WTC11 (cell line): ENCODE data around the gene DEDD2. TPM values are rescaled to one million over a fixed set of nuclear protein-coding genes. Genes with fewer than 3 reads are reported as not detected.

Experiments
- ATAC-seq: fragments of 200-7000 bp; cut with Tn5 transposase; 2 replicates; pipeline ENCODE4 v1.10.0; 2021; ENCODE audit warnings: mild to moderate bottlenecking, moderate library complexity
- CTCF ChIA-PET: fragments of 300-600 bp; sonication (Branson Sonifier 250); formaldehyde crosslinking; loops from one replicate; lab custom pipeline; 2021; ENCODE audit warnings: antibody characterized with exemption; lab: Charles Lee
- POLR2A ChIA-PET: fragments of 350-600 bp; sonication (Branson Sonifier 250); formaldehyde crosslinking; loops from one replicate; lab custom pipeline; 2021; ENCODE audit warnings: antibody characterized with exemption; lab: Charles Lee
- DNase-seq: peaks from one replicate; pipeline ENCODE4 v3.0.0; 2021; ENCODE audit warnings: low spot score
- H3K27ac Mint-ChIP-seq: 2 replicates; pipeline ENCODE4 v1.8.0; 2021; ENCODE audit warnings: mixed read lengths
- H3K27me3 Mint-ChIP-seq: 2 replicates; pipeline ENCODE4 v1.8.0; 2021; ENCODE audit warnings: low read depth, mild to moderate bottlenecking, moderate library complexity, mixed read lengths
- H3K36me3 Mint-ChIP-seq: 2 replicates; pipeline ENCODE4 v1.8.0; 2021; ENCODE audit warnings: mixed read lengths
- H3K4me1 Mint-ChIP-seq: 2 replicates; pipeline ENCODE4 v1.8.0; 2022; ENCODE audit warnings: mixed read lengths
- H3K4me3 Mint-ChIP-seq: 2 replicates; pipeline ENCODE4 v1.8.0; 2021; ENCODE audit warnings: mild to moderate bottlenecking, moderate library complexity, mixed read lengths
- H3K9me3 Mint-ChIP-seq: 2 replicates; pipeline ENCODE4 v1.8.0; 2021; ENCODE audit warnings: mixed read lengths
- ATF6 ChIP-seq: sonication (generic); formaldehyde crosslinking; IDR thresholded peaks from 2 replicates; pipeline ENCODE4 v1.8.1; 2023; ENCODE audit warnings: mild to moderate bottlenecking, missing genetic modification reagents
- CDX4 ChIP-seq: fragments of 250-450 bp; sonication (Bioruptor Pico); IDR thresholded peaks from 2 replicates; pipeline ENCODE4 v1.9.0; 2021; ENCODE audit warnings: moderate library complexity, mild to moderate bottlenecking, inconsistent platforms, borderline replicate concordance
- CREB1 ChIP-seq: sonication (generic); formaldehyde crosslinking; IDR thresholded peaks from 2 replicates; pipeline ENCODE4 v1.8.0; 2023; ENCODE audit warnings: mild to moderate bottlenecking, missing genetic modification reagents
- E2F4 ChIP-seq: sonication (generic); formaldehyde crosslinking; IDR thresholded peaks from 2 replicates; pipeline ENCODE4 v1.8.1; 2022; ENCODE audit warnings: low read depth, mild to moderate bottlenecking, moderate library complexity, missing genetic modification reagents, borderline replicate concordance
- ERG ChIP-seq: fragments of 250-450 bp; sonication (Bioruptor Pico); IDR thresholded peaks from 2 replicates; pipeline ENCODE4 v1.8.0; 2021; ENCODE audit warnings: mild to moderate bottlenecking
- GRHL2 ChIP-seq: fragments of 250-450 bp; sonication (Bioruptor Pico); IDR thresholded peaks from 2 replicates; pipeline ENCODE4 v1.8.0; 2022; ENCODE audit warnings: mild to moderate bottlenecking, moderate library complexity; ENCODE audit not compliant: insufficient replicate concordance, severe bottlenecking
- HMGA2 ChIP-seq: fragments of 250-450 bp; sonication (Bioruptor Pico); IDR thresholded peaks from 2 replicates; pipeline ENCODE4 v1.4.0; 2021; ENCODE audit warnings: mild to moderate bottlenecking, moderate library complexity
- IRF1 ChIP-seq: sonication (generic); formaldehyde crosslinking; IDR thresholded peaks from 2 replicates; pipeline ENCODE4 v1.8.0; 2023; ENCODE audit warnings: missing genetic modification reagents
- MLX ChIP-seq: sonication (generic); formaldehyde crosslinking; IDR thresholded peaks from 2 replicates; pipeline ENCODE4 v1.8.1; 2023; ENCODE audit warnings: mild to moderate bottlenecking, missing genetic modification reagents, moderate library complexity
- MYBL2 ChIP-seq: sonication (generic); formaldehyde crosslinking; IDR thresholded peaks from 2 replicates; pipeline ENCODE4 v1.8.1; 2023; ENCODE audit warnings: mild to moderate bottlenecking, moderate library complexity, missing genetic modification reagents
- PRRX2 ChIP-seq: fragments of 250-450 bp; sonication (Bioruptor Pico); IDR thresholded peaks from 2 replicates; pipeline ENCODE4 v1.8.0; 2021; ENCODE audit warnings: mild to moderate bottlenecking
- SMAD3 ChIP-seq: sonication (generic); formaldehyde crosslinking; IDR thresholded peaks from 2 replicates; pipeline ENCODE4 v1.8.0; 2022; ENCODE audit warnings: missing genetic modification reagents, mild to moderate bottlenecking, borderline replicate concordance
- TCF7 ChIP-seq: sonication (generic); formaldehyde crosslinking; IDR thresholded peaks from 2 replicates; pipeline ENCODE4 v1.8.0; 2022; ENCODE audit warnings: mild to moderate bottlenecking, low read depth, missing genetic modification reagents, moderate library complexity
- USF1 ChIP-seq: sonication (generic); formaldehyde crosslinking; IDR thresholded peaks from 2 replicates; pipeline ENCODE4 v1.8.0; 2022; ENCODE audit warnings: mild to moderate bottlenecking, missing genetic modification reagents
- ZBTB21 ChIP-seq: sonication (generic); formaldehyde crosslinking; IDR thresholded peaks from 2 replicates; pipeline ENCODE4 v1.8.1; 2023; ENCODE audit warnings: mild to moderate bottlenecking, missing genetic modification reagents, borderline replicate concordance
- ZMAT4 ChIP-seq: fragments of 250-450 bp; sonication (Bioruptor Pico); IDR thresholded peaks from 2 replicates; pipeline ENCODE4 v1.9.0; 2021; ENCODE audit warnings: mild to moderate bottlenecking
- ZNF263 ChIP-seq: sonication (generic); formaldehyde crosslinking; IDR thresholded peaks from 2 replicates; pipeline ENCODE4 v1.8.1; 2022; ENCODE audit warnings: low read depth, mild to moderate bottlenecking, moderate library complexity, missing genetic modification reagents
- ZNF396 ChIP-seq: fragments of 250-450 bp; sonication (Bioruptor Pico); IDR thresholded peaks from 2 replicates; pipeline ENCODE4 v1.8.0; 2021; ENCODE audit warnings: mild to moderate bottlenecking, moderate library complexity, borderline replicate concordance
- ZNF416 ChIP-seq: fragments of 250-450 bp; sonication (Bioruptor Pico); IDR thresholded peaks from 2 replicates; pipeline ENCODE4 v1.9.0; 2021; ENCODE audit warnings: mild to moderate bottlenecking, inconsistent platforms
- ZNF532 ChIP-seq: fragments of 250-450 bp; sonication (Bioruptor Pico); IDR thresholded peaks from 2 replicates; pipeline ENCODE4 v1.9.0; 2021; ENCODE audit warnings: mild to moderate bottlenecking, borderline replicate concordance
- total RNA-seq: library from RNA; stranded (reverse); gene quantifications from 3 replicates; pipeline ENCODE4 v1.2.3, GENCODE V29; 2021

Gene DEDD2
- total RNA-seq, 1 experiment from 2014 or later, result 37.7 TPM

- TF ChIP-seq ZBTB21 (CRISPR knock-in tag) (no peak), ZNF396 (CRISPR knock-in tag) (no peak), MYBL2 (no peak)
Measured at GRCh38 chr19:42229855-42230351, 12.4 kb upstream of the DEDD2 start (continued).

- Mint-ChIP-seq H3K27me3 (no peaks in the 10 kb centered on the region), H3K4me3 (no peak overlapping the region), H3K9me3 (no peaks in the 10 kb centered on the region), H3K36me3 (peaks cover 57% of the 10 kb centered on the region), H3K27ac (peak overlapping the region; percentile 41; the same call in 1 of the 2 replicates), H3K4me1 (0 out of 2 replicates have a peak, but pooled peaks cover 4% of the 10 kb centered on the region)
- ChIA-PET CTCF (interaction anchor here (1.1 to 2.1 kb wide), 2 partner anchors 13 to 121 kb away, joined by 4 to 6 read pairs; partner anchors contain the start of gene GSK3A), POLR2A (interaction anchor here (1.0 kb wide), 1 partner anchor 14 kb away, joined by 3 read pairs; no protein-coding TSS in a partner anchor)
- TF ChIP-seq SMAD3 (CRISPR knock-in tag), result no peak
- TF ChIP-seq MLX (CRISPR knock-in tag), result no peak
- no peak for TF ChIP-seq TCF7
- no peak for TF ChIP-seq CREB1
- TF ChIP-seq GRHL2 (CRISPR knock-in tag), result no peak
- TF ChIP-seq ZMAT4, result no peak
- TF ChIP-seq PRRX2 (CRISPR knock-in tag), result no peak
- TF ChIP-seq ZNF532, result no peak
- TF ChIP-seq E2F4 (CRISPR knock-in tag), result no peak
- no peak for TF ChIP-seq CDX4 (CRISPR knock-in tag)
- no peak for TF ChIP-seq HMGA2
- TF ChIP-seq ZNF416 (CRISPR knock-in tag), result no peak
- no peak for TF ChIP-seq ATF6 (CRISPR knock-in tag)
- TF ChIP-seq USF1 (CRISPR knock-in tag), result no peak
- TF ChIP-seq ERG (CRISPR knock-in tag), result no peak
- TF ChIP-seq ZNF263 (CRISPR knock-in tag), result no peak
- TF ChIP-seq IRF1 (CRISPR knock-in tag), result no peak
- DNase-seq (no peak), ATAC-seq (no peak; the same call in 1 of the 2 replicates)
Measured at GRCh38 chr19:42229301-42229854, 11.9 kb upstream of the DEDD2 start.
